Activated T-cell treated with anti-CD3 and anti-CD28 coated beads, Interleukin-2, amount 50 U/mL, for 1 hour (primary cell): ENCODE measurements around the gene MCCC2.
"Not testable (repeated sequence)": the region's sequence is repeated elsewhere in the genome, so short reads cannot be mapped to it uniquely, and the experiment has no call there.

Experiments
- DNase-seq: peaks from one replicate; pipeline ENCODE4 v3.0.0-alpha.2; 2020

Gene MCCC2

DNA sequence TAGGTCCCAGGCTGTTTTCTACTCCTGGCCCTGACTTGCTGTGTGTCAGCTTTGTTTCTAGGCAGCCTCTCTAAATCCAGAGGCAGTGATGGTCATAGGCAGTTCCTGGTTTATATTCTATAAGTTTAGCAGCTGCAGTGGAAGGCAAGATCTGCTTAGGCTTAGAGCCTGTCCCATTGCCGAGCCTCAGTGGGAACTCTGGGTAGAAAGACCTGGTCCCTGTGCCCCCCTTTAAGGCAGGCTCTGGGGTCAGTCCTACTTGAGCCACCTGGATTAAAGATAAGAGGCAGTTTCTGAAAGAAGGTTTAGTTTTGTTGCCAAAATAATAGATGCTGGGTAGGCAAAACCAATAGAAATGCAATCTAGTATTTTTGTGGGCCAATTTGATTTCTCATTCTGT is 13.6 kb downstream of the MCCC2 start:
- DNase-seq, result no peak

DNA sequence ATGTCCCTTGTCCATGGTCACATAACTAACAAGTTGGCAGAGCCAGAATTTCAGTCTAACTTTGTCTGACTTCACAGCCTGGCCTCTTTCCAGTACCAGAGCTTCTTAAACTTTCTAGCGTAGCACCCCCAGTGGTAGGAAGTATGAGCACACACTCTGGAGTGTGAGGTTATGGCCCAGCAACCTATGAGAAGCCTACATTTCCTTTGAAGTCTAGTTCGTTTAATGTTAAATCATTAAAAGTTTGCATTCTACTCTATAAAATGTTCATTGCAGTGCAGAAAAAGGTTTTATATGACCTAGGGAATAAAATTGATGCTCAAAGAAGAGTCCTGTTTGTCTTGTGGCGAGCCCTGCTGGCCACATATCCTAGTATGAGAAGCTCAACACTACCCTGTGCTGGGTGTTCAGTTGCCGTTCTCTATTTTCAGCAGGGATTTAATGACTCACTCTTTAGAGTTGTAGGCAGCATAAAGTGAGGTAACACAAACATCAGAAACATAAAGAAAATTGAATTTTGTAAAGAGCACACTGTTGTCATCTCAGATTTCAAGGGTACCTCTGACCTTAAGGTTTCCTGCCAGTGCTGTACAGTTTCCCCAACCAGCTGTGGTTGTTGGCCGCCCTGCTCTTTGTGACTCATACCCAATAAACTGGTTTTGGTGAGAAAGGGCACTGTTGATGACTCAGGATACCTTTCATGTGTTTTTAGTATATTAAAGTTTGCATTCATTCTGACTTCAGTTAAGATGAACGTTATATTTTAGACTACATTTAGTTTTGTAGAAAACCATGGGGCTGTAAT is 14.3 kb downstream of the MCCC2 start:
- peak; percentile 54 for DNase-seq

DNA sequence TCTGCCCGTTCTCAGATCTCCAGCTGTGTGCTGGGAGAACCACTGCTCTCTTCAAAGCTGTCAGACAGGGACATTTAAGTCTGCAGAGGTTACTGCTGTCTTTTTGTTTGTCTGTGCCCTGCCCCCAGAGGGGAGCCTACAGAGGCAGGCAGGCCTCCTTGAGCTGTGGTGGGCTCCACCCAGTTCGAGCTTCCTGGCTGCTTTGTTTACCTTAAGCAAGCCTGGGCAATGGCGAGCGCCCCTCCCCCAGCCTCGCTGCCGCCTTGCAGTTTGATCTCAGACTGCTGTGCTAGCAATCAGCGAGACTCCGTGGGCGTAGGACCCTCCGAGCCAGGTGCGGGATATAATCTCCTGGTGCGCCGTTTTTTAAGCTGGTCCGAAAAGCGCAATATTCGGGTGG is 22.8 kb downstream of the MCCC2 start:
- DNase-seq, result not testable (repeated sequence)

DNA sequence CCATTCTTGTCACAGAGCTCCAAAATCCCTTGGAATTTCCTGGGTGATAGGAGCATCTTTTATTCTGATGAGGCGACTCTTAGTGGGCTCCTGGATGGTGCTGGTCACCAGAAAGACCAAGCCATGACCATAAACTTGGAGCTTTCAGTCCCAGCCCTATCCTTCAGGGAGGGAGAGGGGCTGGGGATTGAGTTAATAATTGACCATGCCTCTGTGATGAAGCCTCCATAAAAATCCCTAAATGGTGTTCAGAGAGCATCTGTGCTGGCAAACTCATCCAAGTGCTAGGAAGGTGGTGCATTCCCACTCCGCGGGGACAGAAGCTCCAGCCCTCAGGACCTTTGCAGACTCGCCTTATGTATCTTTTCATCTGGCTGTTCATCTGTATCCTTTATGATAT is 28.7 kb downstream of the MCCC2 start:
- no peak for DNase-seq

- DNase-seq, result no peak
Measured at GRCh38 chr5:71620630-71621029, 33.5 kb downstream of the MCCC2 start.

DNA sequence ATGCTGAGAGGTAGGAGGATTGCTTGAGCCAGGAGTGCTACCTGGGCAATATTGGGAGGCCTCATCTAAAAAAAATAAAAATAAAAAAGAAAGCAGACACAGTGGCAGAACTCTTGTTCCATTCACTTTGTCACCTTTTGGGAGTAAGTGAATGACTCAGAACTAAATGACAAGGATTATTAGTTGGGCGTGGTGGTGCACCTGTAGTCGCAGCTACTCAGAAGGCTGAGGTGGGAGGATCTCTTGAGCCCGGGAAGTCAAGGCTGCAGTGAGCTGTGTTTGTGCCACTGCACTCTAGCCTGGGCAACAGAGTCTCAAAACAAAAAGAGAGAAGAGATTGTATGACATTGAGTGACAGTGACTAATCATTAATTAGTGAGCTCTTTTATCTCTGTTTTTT is 34.1 kb downstream of the MCCC2 start:
- no peak for DNase-seq

- DNase-seq, result no peak
Measured at GRCh38 chr5:71621741-71622140, 34.6 kb downstream of the MCCC2 start.

DNA sequence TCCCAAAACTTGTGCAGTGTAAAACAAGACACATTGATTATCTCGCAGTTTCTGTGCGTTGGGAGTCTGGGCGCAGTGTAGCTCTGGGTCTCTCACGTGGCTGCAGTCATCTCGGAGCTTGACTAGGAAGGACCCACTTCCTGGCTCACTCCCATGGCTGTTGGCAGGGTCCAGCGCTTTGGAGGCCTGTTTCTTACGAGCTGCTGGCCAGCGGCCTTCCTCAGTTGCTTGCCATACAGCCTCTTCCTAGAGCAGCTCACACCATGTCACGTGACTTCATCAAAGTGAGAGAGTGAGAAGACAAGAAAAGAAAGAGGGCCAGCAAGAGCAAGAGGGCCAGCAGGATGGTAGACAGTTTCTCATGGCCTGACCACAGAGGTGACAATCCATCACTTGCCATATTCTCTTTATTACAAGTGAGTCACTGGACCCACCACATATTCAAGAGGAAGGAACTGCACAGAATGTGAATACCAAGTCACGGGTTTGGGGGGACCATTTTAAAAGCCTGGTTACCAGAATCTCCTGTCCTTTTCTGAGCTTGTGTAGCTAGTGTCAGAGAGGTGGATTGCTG is 36.2 kb downstream of the MCCC2 start:
- DNase-seq, result no peak

DNA sequence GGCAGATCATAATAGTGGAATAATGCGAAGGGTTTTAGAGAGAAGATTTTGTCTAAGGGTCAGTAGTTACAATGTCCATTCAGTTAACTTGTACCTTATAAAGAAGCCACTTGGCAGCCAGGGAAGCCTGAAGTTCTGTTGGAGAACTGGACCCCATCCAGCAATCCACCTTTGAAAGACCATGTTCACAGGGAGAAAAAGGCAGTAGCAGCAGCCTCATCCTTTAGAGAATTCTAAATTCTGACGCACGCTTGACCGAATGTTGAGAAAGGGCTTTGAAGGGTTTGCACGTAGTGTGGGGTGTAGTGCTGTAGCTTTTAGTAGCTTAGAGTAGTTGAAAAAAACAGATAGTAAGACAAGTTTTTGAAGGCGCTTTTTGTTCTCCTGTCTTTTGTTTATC is 42.8 kb downstream of the MCCC2 start:
- no peak for DNase-seq

GRCh38 chr5:71631070-71631469 is 43.9 kb downstream of the MCCC2 start:
- DNase-seq, result no peak

GRCh38 chr5:71632168-71632567 is 45.0 kb downstream of the MCCC2 start:
- DNase-seq, result no peak

GRCh38 chr5:71633255-71634155 is 46.4 kb downstream of the MCCC2 start:
- no peak for DNase-seq

DNA sequence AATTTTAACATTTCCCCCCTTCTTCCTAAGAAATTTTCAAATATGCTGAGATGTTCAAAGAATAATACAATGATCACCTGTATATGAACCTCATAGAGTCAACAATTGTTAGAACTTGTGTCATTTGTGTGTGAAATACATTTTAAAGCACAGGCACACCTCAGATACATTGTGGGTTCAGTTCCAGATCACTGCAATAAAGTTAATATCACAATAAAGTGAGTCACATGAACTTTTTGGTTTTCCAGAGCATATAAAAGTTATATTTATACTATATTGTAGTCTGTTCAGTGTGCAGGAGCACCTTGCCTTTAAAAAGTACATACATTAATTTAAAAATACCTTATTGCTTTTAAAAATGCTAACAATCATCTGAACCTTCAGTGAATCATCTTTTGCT is 50.0 kb downstream of the MCCC2 start:
- no peak for DNase-seq

DNA sequence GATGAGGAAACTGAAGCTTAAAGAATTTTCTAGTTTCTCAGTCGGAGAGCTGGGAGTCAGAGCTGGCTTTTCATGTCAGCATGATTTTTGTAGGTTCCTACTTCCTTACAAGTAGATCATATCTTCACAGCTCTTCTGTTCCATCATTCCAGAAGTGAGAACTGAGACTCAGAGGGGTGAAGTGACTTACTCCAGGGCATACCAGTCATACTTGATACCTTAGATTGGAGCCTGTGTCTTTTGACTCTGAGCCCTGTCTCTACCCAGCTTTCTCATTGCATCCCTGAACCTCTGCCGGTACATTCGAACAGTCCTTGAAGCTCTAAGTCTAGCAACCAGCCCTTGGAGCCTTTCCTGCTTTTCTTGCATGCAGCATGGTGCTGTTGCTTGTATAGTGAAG is 53.3 kb downstream of the MCCC2 start:
- no peak for DNase-seq

GRCh38 chr5:71645030-71645429 is 57.9 kb downstream of the MCCC2 start:
- DNase-seq, result no peak

- DNase-seq, result not testable (repeated sequence)
Measured at GRCh38 chr5:71650940-71651339, 63.8 kb downstream of the MCCC2 start.

DNA sequence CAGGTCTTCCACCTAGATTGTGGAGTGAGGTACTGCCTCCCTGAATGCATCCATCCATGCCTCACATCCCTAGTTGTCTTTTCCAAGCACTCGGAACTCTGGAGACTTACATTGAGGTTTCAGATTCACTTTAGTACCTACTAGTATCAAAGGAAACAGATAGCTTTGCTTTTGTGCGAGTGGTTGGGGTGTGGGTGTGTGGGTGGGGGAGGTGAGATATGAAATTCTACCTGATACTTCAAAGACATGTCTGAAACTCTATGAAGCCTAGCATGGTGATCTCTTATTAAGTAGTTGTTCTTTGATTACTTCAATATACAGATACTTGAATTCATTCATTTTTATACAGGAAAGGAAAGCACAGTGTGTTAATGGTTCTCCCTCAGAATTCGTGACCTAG is 64.4 kb downstream of the MCCC2 start:
- no peak for DNase-seq

DNA sequence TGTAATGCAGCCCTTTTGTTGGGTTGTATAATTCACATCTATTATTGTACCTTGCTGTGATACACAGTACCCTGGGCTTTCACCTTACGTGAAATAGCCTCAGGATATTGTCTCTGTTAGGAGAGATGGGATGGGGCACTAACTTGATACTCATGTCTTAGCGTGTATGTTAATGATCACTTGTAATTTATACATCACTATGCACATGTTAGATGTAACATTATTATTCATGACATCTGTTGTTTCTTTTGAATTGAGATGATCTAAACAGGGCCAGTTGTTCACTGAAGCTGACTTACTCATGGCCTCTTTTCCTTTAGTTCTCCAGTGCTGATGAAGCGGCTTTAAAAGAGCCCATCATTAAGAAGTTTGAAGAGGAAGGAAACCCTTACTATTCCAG is 65.2 kb downstream of the MCCC2 start:
- DNase-seq, result no peak

DNA sequence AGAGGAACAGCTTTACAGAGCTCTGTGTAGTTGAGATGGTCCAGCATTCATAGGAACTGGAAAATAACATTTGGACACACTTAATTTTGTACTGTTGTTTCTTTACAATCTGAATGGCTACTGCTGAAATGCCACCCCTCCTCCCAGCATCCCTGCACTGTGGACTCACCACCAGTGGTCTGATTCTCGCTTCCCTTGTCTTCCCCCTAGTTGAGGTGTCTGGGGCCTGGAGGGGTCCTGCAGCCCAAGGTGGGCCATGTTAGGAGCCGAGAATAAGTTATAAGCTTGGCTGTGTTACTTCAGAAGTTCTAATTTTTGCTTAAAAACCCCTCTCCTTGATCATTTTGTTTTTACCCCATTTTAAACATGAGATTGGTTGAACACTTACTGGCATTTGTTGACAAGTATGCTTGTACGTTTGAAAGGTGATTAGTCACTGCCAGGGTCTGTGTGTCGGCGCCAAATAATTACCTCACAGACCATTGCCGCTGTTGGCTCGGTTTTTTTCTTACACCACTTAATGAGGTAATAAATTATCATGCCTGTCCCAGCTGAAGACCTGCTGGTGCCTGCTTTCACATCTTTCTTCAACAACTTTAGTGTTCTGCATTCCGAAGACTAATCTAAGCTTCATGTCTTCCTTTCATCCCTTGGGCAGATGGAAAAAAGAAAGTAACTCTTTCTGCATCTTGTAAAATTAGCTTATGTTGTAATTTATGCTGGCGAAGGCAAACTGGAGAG is 65.8 kb downstream of the MCCC2 start:
- no peak for DNase-seq

GRCh38 chr5:71658916-71659662 is 71.9 kb downstream of the MCCC2 start:
- no peak for DNase-seq

DNA sequence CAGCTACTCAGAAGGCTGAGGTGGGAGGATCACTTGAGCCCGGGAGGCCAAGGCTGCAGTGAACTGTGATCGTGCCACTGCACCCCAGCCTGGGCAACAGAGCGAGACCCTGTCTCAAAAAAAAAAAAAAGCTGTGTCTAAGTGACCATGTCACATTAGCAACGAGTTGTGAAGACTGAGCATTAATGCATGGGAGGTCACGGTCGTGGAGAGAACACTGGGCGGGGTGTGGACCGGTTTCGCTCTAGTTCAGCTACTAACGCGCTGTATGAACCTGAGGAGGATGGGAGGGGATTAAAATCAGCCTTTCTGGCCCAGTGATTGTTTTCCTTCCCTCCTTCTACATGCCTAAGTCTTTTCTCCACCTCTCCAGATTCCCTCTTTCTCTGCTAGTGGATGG is 75.2 kb downstream of the MCCC2 start:
- DNase-seq, result no peak
